H1 (cell line): Measurements from ENCODE around the gene SLC20A1. TPM values are rescaled to one million over a fixed set of nuclear protein-coding genes. Genes with fewer than 3 reads are reported as not detected.

ENCODE experiments used
- CTCF ChIA-PET: fragments of 300-600 bp; sonication (Branson Sonifier 250); formaldehyde crosslinking; loops from one replicate; lab custom pipeline; 2021; ENCODE audit not compliant: partially characterized antibody; lab: Charles Lee
- POLR2A ChIA-PET: fragments of 300-600 bp; sonication (Branson Sonifier 250); formaldehyde crosslinking; loops from one replicate; lab custom pipeline; 2021; ENCODE audit warnings: inconsistent platforms; ENCODE audit not compliant: partially characterized antibody; lab: Charles Lee
- DNase-seq, 2 experiments: peaks; one replicate each; pipeline versions ENCODE4 v3.0.0 to v3.0.0-alpha.2; 2010 to 2022; ENCODE audit warnings: low spot score in 2 of 2, low read depth in 1 of 2, mixed read lengths in 1 of 2
- FAIRE-seq: peaks from 2 replicates; lab custom pipeline; 2011; peaks lifted over from hg19 to GRCh38; lab: Jason Lieb, UNC
- H2AFZ ChIP-seq: 2 replicates; pipeline ENCODE4 v1.8.1; 2012; ENCODE audit warnings: low read length, inconsistent platforms
- H2AK5ac ChIP-seq: 2 replicates; pipeline ENCODE4 v1.6.1; 2013; ENCODE audit warnings: low read depth, low read length
- H2BK120ac ChIP-seq: replicated peaks from 2 replicates; pipeline ENCODE3; 2013; ENCODE audit warnings: low read depth, low read length, inconsistent platforms
- H2BK12ac ChIP-seq: 2 replicates; pipeline ENCODE4 v1.6.1; 2013; ENCODE audit warnings: low read depth, low read length
- H2BK15ac ChIP-seq: 2 replicates; pipeline ENCODE4 v1.6.1; 2013; ENCODE audit warnings: low read length
- H2BK20ac ChIP-seq: 2 replicates; pipeline ENCODE4 v1.6.1; 2013; ENCODE audit warnings: low read length
- H2BK5ac ChIP-seq: 2 replicates; pipeline ENCODE4 v1.6.1; 2013; ENCODE audit warnings: low read depth, low read length
- H3K14ac ChIP-seq: 2 replicates; pipeline ENCODE4 v1.6.1; 2013; ENCODE audit warnings: inconsistent platforms; ENCODE audit not compliant: insufficient read length
- H3K18ac ChIP-seq: 2 replicates; pipeline ENCODE4 v1.6.1; 2013; ENCODE audit warnings: low read length; ENCODE audit errors: extremely low read depth
- H3K23ac ChIP-seq: 2 replicates; pipeline ENCODE4 v1.6.1; 2013; ENCODE audit warnings: inconsistent platforms; ENCODE audit not compliant: insufficient read length
- H3K23me2 ChIP-seq: 2 replicates; pipeline ENCODE4 v1.6.1; 2013; ENCODE audit warnings: low read depth, low read length
- H3K27ac ChIP-seq: 2 replicates; pipeline ENCODE4 v1.6.1; 2011; ENCODE audit warnings: low read depth, low read length, inconsistent platforms
- H3K27me3 ChIP-seq, 4 experiments: replicated peaks in 1 of 4; 1 replicate in 1 of 4; 2 replicates in 3 of 4; pipeline versions ENCODE4 v1.6.1 to v1.8.1; 2011 to 2013; ENCODE audit warnings: low read length in 3 of 4, mild to moderate bottlenecking in 3 of 4, inconsistent platforms in 2 of 4, mixed read lengths in 2 of 4, moderate library complexity in 1 of 4; ENCODE audit not compliant: control insufficient read depth in 3 of 4, insufficient read depth in 3 of 4; ENCODE audit errors: extremely low read depth in 1 of 4
- H3K36me3 ChIP-seq, 4 experiments: 2 replicates each; pipeline versions ENCODE4 v1.6.1 to v1.8.1; 2011 to 2013; ENCODE audit warnings: mild to moderate bottlenecking in 4 of 4, low read length in 3 of 4, moderate library complexity in 2 of 4, control low read depth in 1 of 4, inconsistent platforms in 1 of 4; ENCODE audit not compliant: insufficient read depth in 4 of 4, control insufficient read depth in 2 of 4
- H3K4ac ChIP-seq: replicated peaks from 2 replicates; pipeline ENCODE3; 2013; ENCODE audit warnings: low read length, low read depth, mixed read lengths, inconsistent platforms; ENCODE audit not compliant: insufficient read length
- H3K4me1 ChIP-seq, 4 experiments: replicated peaks in 1 of 4; 1 replicate in 1 of 4; 2 replicates in 3 of 4; pipeline versions ENCODE4 v1.6.1 to v1.8.1; 2011 to 2013; ENCODE audit warnings: low read length in 3 of 4, inconsistent platforms in 2 of 4, mixed read lengths in 1 of 4; ENCODE audit not compliant: insufficient read depth in 4 of 4, control insufficient read depth in 3 of 4
- H3K4me2 ChIP-seq, 2 experiments: 2 replicates each; pipeline versions ENCODE4 v1.6.1 to v1.8.1; 2011 to 2013; ENCODE audit warnings: low read depth in 2 of 2, low read length in 2 of 2, control low read depth in 1 of 2, inconsistent platforms in 1 of 2, mild to moderate bottlenecking in 1 of 2; ENCODE audit not compliant: insufficient read depth in 1 of 2
- H3K4me3 ChIP-seq, 4 experiments: fragments of 200-600, 300-600 bp in 1 of 4; sonication (generic), shearing (Covaris generic), sonication (Bioruptor Twin) in 1 of 4; 2 replicates each; pipeline versions ENCODE4 v1.5.1 to v1.8.1; 2011 to 2016; ENCODE audit warnings: low read length in 4 of 4, low read depth in 3 of 4, control low read depth in 2 of 4, inconsistent platforms in 2 of 4, mild to moderate bottlenecking in 2 of 4, mixed read lengths in 1 of 4, moderate library complexity in 1 of 4; ENCODE audit not compliant: insufficient read depth in 2 of 4; ENCODE audit errors: extremely low read depth in 1 of 4
- H3K56ac ChIP-seq: replicated peaks from 2 replicates; pipeline ENCODE3; 2013; ENCODE audit warnings: low read depth, mild to moderate bottlenecking, mixed read lengths, low read length, inconsistent platforms; ENCODE audit not compliant: insufficient read length
- H3K79me1 ChIP-seq: 2 replicates; pipeline ENCODE4 v1.6.1; 2013; ENCODE audit warnings: low read depth, low read length, control low read depth
- H3K79me2 ChIP-seq, 2 experiments: 2 replicates each; pipeline versions ENCODE4 v1.6.1 to v1.8.1; 2012 to 2013; ENCODE audit warnings: low read length in 2 of 2, mild to moderate bottlenecking in 2 of 2, inconsistent platforms in 1 of 2; ENCODE audit not compliant: insufficient read depth in 2 of 2, control insufficient read depth in 1 of 2
- H3K9ac ChIP-seq, 4 experiments: replicated peaks in 1 of 4; 1 replicate in 1 of 4; 2 replicates in 3 of 4; pipeline versions ENCODE4 v1.6.1 to v1.8.1; 2011 to 2013; ENCODE audit warnings: low read depth in 3 of 4, low read length in 3 of 4, control low read depth in 2 of 4, mild to moderate bottlenecking in 2 of 4, moderate library complexity in 2 of 4, inconsistent platforms in 1 of 4; ENCODE audit errors: extremely low read depth in 1 of 4
- H3K9me3 ChIP-seq, 2 experiments: 2 replicates each; pipeline versions ENCODE4 v1.6.1 to v1.8.1; 2012 to 2013; ENCODE audit warnings: mild to moderate bottlenecking in 2 of 2, moderate library complexity in 2 of 2, control low read depth in 1 of 2, inconsistent platforms in 1 of 2, low read depth in 1 of 2, low read length in 1 of 2, mixed read lengths in 1 of 2; ENCODE audit not compliant: insufficient read depth in 2 of 2
- H4K20me1 ChIP-seq, 2 experiments: replicated peaks in 1 of 2; 2 replicates each; pipeline versions ENCODE3 to v1.8.1; 2011 to 2013; ENCODE audit warnings: inconsistent platforms in 2 of 2, low read length in 2 of 2, mild to moderate bottlenecking in 1 of 2; ENCODE audit not compliant: insufficient read depth in 2 of 2, control insufficient read depth in 1 of 2
- H4K5ac ChIP-seq: 2 replicates; pipeline ENCODE4 v1.6.1; 2013; ENCODE audit warnings: low read length, low read depth, mixed read lengths, inconsistent platforms; ENCODE audit not compliant: insufficient read length
- H4K8ac ChIP-seq: 2 replicates; pipeline ENCODE4 v1.8.0; 2013; ENCODE audit warnings: mild to moderate bottlenecking, moderate library complexity, low read length, inconsistent platforms; ENCODE audit not compliant: insufficient read depth; ENCODE audit errors: extremely low read depth
- H4K91ac ChIP-seq: replicated peaks from 2 replicates; pipeline ENCODE3; 2013; ENCODE audit warnings: low read length, mixed read lengths, inconsistent platforms; ENCODE audit not compliant: insufficient read length
- CTBP2 ChIP-seq: IDR thresholded peaks from 2 replicates; pipeline ENCODE4 v1.7.0; 2011; ENCODE audit warnings: borderline replicate concordance, mild to moderate bottlenecking, moderate library complexity, mixed read lengths, low read length; ENCODE audit not compliant: insufficient read depth, insufficient read length
- GABPA ChIP-seq: IDR thresholded peaks from 2 replicates; pipeline ENCODE4 v1.6.1; 2011; ENCODE audit warnings: mild to moderate bottlenecking, low read length, moderate library complexity, borderline replicate concordance; ENCODE audit not compliant: insufficient read depth
- GTF2F1 ChIP-seq: IDR thresholded peaks from 2 replicates; pipeline ENCODE4 v1.6.1; 2012; ENCODE audit warnings: low read depth, low read length, improper control_type of control experiment, borderline replicate concordance
- HDAC2 ChIP-seq, 2 experiments: fragments of 300-600 bp in 1 of 2; sonication (generic) in 1 of 2; IDR thresholded peaks; 2 replicates each; pipeline ENCODE4 v1.6.1; 2011 to 2012; ENCODE audit warnings: low read depth in 2 of 2, low read length in 2 of 2, mild to moderate bottlenecking in 2 of 2, moderate library complexity in 2 of 2, borderline replicate concordance in 1 of 2, inconsistent platforms in 1 of 2
- HDAC6 ChIP-seq: IDR thresholded peaks from one replicate; pipeline ENCODE4 v1.7.1; 2012; ENCODE audit warnings: low read depth, mild to moderate bottlenecking, inconsistent platforms, low read length, moderate library complexity
- PHF8 ChIP-seq: fragments of 200-600 bp; sonication (generic); conservative IDR thresholded peaks from 2 replicates; pipeline ENCODE4 v1.7.1; 2012; ENCODE audit warnings: low read depth, mild to moderate bottlenecking, inconsistent platforms, low read length, moderate library complexity
- RNF2 ChIP-seq: fragments of 200-900, 300-1000 bp; sonication (generic); IDR thresholded peaks from 2 replicates; pipeline ENCODE4 v1.7.1; 2016; ENCODE audit warnings: borderline replicate concordance, low read depth, mild to moderate bottlenecking, antibody characterized with exemption, low read length; ENCODE audit not compliant: poor library complexity, severe bottlenecking; ENCODE audit errors: missing control alignments
- TAF7 ChIP-seq: optimal IDR thresholded peaks from 2 replicates; pipeline ENCODE3; 2011; ENCODE audit warnings: low read depth, mild to moderate bottlenecking, inconsistent platforms, low read length, moderate library complexity, borderline replicate concordance
- YY1 ChIP-seq: IDR thresholded peaks from 2 replicates; pipeline ENCODE4 v1.6.1; 2011; ENCODE audit warnings: low read depth, mild to moderate bottlenecking, low read length
- WGBS, 2 experiments: shearing (Covaris generic) in 1 of 2; methylation state at CpG; one replicate each; pipeline versions ENCODE4 v1.1.6 to v1.1.7; 2013 to 2015; ENCODE audit warnings: low lambda C conversion rate in 2 of 2, mixed read lengths in 2 of 2, inconsistent platforms in 1 of 2, low coverage in 1 of 2, missing lambda C conversion rate in 1 of 2; ENCODE audit not compliant: insufficient replicate concordance in 2 of 2, insufficient coverage in 1 of 2, insufficient read length in 1 of 2; ENCODE audit errors: extremely low coverage in 1 of 2, missing lambda C conversion rate in 1 of 2; 5-methylcytosine and 5-hydroxymethylcytosine counted together
- polyA plus RNA-seq, 7 experiments: library from polyadenylated mRNA; depleted of rRNA in 3 of 7; stranded (reverse) in 5 of 7; unstranded in 2 of 7; fragments of >200 nt in 5 of 7; fragments of 200-250 nt in 2 of 7; gene quantifications; 1 replicate in 5 of 7; 2 replicates in 1 of 7; 4 replicates in 1 of 7; pipeline versions ENCODE4 v1.2.1 to v1.2.3, GENCODE V29; 2011 to 2013; ENCODE audit warnings: missing spikeins in 2 of 7, mixed read lengths in 2 of 7
- total RNA-seq: library from RNA; stranded (reverse); fragmentation: NEBNext Ultra II Directional; extraction: Animal tissue kit (Norgen Biotek cat#: 25700); gene quantifications from 2 replicates; pipeline ENCODE4 v1.2.1, GENCODE V29; 2021

Gene SLC20A1
- total and polyA plus RNA-seq, 2 of the 8 experiments (the other 6 are each of a cell fraction or from before 2014, with no cell fraction given): 42.6 to 105 TPM

DNA sequence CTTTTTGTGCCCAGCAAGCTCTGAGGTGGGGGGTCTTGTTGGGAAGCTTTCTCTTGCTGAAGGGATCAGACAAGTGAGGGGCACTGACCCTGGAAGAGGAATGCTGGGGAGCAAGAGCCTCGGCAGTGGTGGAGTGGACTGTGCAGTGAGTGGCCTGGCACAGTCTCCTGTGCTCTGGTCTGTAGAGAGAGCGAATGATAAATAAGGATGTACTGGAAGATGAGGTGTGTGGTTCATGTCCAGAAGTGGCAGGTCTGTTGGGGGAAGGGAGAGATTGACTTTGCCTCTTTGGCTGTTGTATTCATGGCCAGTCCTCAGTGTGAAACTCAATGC lies 5.3 kb upstream of the SLC20A1 start:
- Histone ChIP-seq H3K23ac (no peak overlapping the region), H3K36me3 (no peaks in the 10 kb centered on the region), H3K9ac (no peak overlapping the region), H3K56ac (no peak overlapping the region), H3K9me3 (no peaks in the 10 kb centered on the region), H3K18ac (no peak overlapping the region), H3K4ac (no peak overlapping the region), H2AK5ac (no peak overlapping the region), H2BK20ac (no peak overlapping the region), H4K5ac (no peak overlapping the region), H2AFZ (no peak overlapping the region), H3K27me3 (peaks cover 0 to 5% (median 0%) of the 10 kb centered on the region in 4 experiments; a peak in 3 of 7 replicates), H3K14ac (no peak overlapping the region), H2BK15ac (no peak overlapping the region), H2BK12ac (no peak overlapping the region), H2BK120ac (no peak overlapping the region), H3K4me3 (no peak overlapping the region), H3K23me2 (peaks cover 6% of the 10 kb centered on the region), H4K8ac (no peak overlapping the region), H3K4me2 (no peak overlapping the region), H4K20me1 (no peaks in the 10 kb centered on the region), H2BK5ac (no peak overlapping the region), H3K79me2 (no peaks in the 10 kb centered on the region), H4K91ac (no peak overlapping the region), H3K79me1 (no peaks in the 10 kb centered on the region; the same call in 1 of the 2 replicates), H3K27ac (no peak overlapping the region), H3K4me1 (peaks cover 2 to 5% (median 4%) of the 10 kb centered on the region in 4 experiments; a peak in 4 of 7 replicates)
- TF ChIP-seq YY1 (no peak), GTF2F1 (no peak), GABPA (no peak), TAF7 (no peak), PHF8 (no peak), HDAC2 (IDR thresholded peaks at IDR 0.05; ENCODE audit: borderline replicate concordance in 1 of 2, low read depth in 2 of 2, low read length in 2 of 2) (no peak), HDAC6 (no peak), CTBP2 (no peak), RNF2 (no peak)
- no peak for FAIRE-seq
- ChIA-PET CTCF (interaction anchor here (1.3 to 2.3 kb wide), 2 partner anchors 40 to 84 kb away, joined by 3 to 7 read pairs; no protein-coding TSS in a partner anchor), POLR2A (no interaction called here)
- no peak for DNase-seq
- WGBS, 2 experiments: 89% methylated on average over 2 of the region's 2 CpGs; no CpG with 5 or more reads in 1 of the 2 experiments
